Panc1 (cell line): ENCODE results near the gene CAPN10. TPM values are rescaled to one million over a fixed set of nuclear protein-coding genes. Genes with fewer than 3 reads are reported as not detected.
A peak's percentile ranks its signal among the peaks of the same experiment; 100 is the strongest.

Experiments
- ATAC-seq: fragments of 200-7000 bp; cut with Tn5 transposase; 2 replicates; pipeline ENCODE4 v1.9.1; 2020; ENCODE audit warnings: mild to moderate bottlenecking, moderate library complexity
- BruUV-seq: library from RNA; stranded (reverse); fragments of 400-500 nt; replicated peaks from 2 replicates; lab custom pipeline; 2021; lab: Mats Ljungman, UMichigan
- CTCF ChIA-PET: fragments of 300-600 bp; sonication (Branson Sonifier 250); formaldehyde crosslinking; loops from one replicate; lab custom pipeline; 2022; ENCODE audit warnings: antibody characterized with exemption; lab: Charles Lee
- POLR2A ChIA-PET: fragments of 300-600 bp; sonication (Branson Sonifier 250); formaldehyde crosslinking; loops from one replicate; lab custom pipeline; 2022; ENCODE audit warnings: antibody characterized with exemption; lab: Charles Lee
- DNase-seq: peaks from one replicate; pipeline ENCODE4 v3.0.0-alpha.2; 2010; ENCODE audit warnings: low read depth, low spot score
- H3K27ac ChIP-seq: 2 replicates; pipeline ENCODE4 v1.5.1; 2011; ENCODE audit warnings: mild to moderate bottlenecking, low read length, inconsistent platforms
- H3K27me3 ChIP-seq: fragments of 200-500 bp; sonication (Bioruptor generic); 2 replicates; pipeline ENCODE4 v1.6.0; 2014; ENCODE audit warnings: low read length, inconsistent platforms; ENCODE audit not compliant: control insufficient read depth, insufficient read depth
- H3K36me3 ChIP-seq: fragments of 200-500 bp; sonication (Bioruptor generic); 2 replicates; pipeline ENCODE4 v1.5.1; 2014; ENCODE audit warnings: inconsistent platforms, mild to moderate bottlenecking, low read length, moderate library complexity; ENCODE audit not compliant: control insufficient read depth, insufficient read depth
- H3K4me1 ChIP-seq: 2 replicates; pipeline ENCODE4 v1.5.1; 2011; ENCODE audit warnings: inconsistent platforms, mild to moderate bottlenecking, low read length, moderate library complexity; ENCODE audit not compliant: control insufficient read depth, insufficient read depth
- H3K4me3 ChIP-seq, 2 experiments: 2 replicates each; pipeline ENCODE4 v1.5.1; 2011 to 2012; ENCODE audit warnings: low read depth in 2 of 2, low read length in 2 of 2, mild to moderate bottlenecking in 2 of 2, inconsistent platforms in 1 of 2, moderate library complexity in 1 of 2
- H3K9me3 ChIP-seq: fragments of 200-500 bp; sonication (Bioruptor generic); 2 replicates; pipeline ENCODE4 v1.5.1; 2014; ENCODE audit warnings: low read depth, mild to moderate bottlenecking, inconsistent platforms, low read length, moderate library complexity; ENCODE audit not compliant: control insufficient read depth, insufficient read depth
- POLR2AphosphoS5 ChIP-seq: IDR thresholded peaks from 2 replicates; pipeline ENCODE4 v1.6.1; 2012; ENCODE audit warnings: mild to moderate bottlenecking, low read depth, low read length, moderate library complexity
- REST ChIP-seq, 2 experiments: IDR thresholded peaks; 2 replicates each; pipeline ENCODE4 v1.6.1; 2011 to 2012; ENCODE audit warnings: low read depth in 2 of 2, control low read depth in 1 of 2, low read length in 1 of 2, mild to moderate bottlenecking in 1 of 2, moderate library complexity in 1 of 2; ENCODE audit not compliant: insufficient read depth in 1 of 2
- SIN3A ChIP-seq: IDR thresholded peaks from 2 replicates; pipeline ENCODE4 v1.6.1; 2012; ENCODE audit warnings: low read depth, mild to moderate bottlenecking, low read length, moderate library complexity, borderline replicate concordance; ENCODE audit not compliant: insufficient read depth
- TCF7L2 ChIP-seq: IDR thresholded peaks from 2 replicates; pipeline ENCODE4 v1.6.1; 2011; ENCODE audit warnings: mild to moderate bottlenecking, low read depth, low read length, inconsistent platforms
- in situ Hi-C: cut with HindIII; loops from 2 replicates; pipeline ENCODE4 v1.10.0; 2016; ENCODE audit warnings: low sequenced_read_pairs, low pct_unique_long_range_greater_than_20kb
- intact Hi-C: fragments of 100-400 bp; cut with micrococcal nuclease; formaldehyde crosslinking; loops from one replicate; pipeline ENCODE4 v1.10.0; 2022; ENCODE audit not compliant: unreplicated experiment
- total RNA-seq: library from RNA; stranded (reverse); gene quantifications from one replicate; pipeline ENCODE4 v1.2.1, GENCODE V29; 2021; ENCODE audit not compliant: unreplicated experiment
- TF ChIP-seq, protein P1 (sequence below): fragments of 450-650 bp; IDR thresholded peaks from 2 replicates; pipeline ENCODE4 v1.5.1; 2017; ENCODE audit warnings: mild to moderate bottlenecking

Gene CAPN10
- total RNA-seq, 1 experiment from 2014 or later: 38.6 TPM

DNA sequence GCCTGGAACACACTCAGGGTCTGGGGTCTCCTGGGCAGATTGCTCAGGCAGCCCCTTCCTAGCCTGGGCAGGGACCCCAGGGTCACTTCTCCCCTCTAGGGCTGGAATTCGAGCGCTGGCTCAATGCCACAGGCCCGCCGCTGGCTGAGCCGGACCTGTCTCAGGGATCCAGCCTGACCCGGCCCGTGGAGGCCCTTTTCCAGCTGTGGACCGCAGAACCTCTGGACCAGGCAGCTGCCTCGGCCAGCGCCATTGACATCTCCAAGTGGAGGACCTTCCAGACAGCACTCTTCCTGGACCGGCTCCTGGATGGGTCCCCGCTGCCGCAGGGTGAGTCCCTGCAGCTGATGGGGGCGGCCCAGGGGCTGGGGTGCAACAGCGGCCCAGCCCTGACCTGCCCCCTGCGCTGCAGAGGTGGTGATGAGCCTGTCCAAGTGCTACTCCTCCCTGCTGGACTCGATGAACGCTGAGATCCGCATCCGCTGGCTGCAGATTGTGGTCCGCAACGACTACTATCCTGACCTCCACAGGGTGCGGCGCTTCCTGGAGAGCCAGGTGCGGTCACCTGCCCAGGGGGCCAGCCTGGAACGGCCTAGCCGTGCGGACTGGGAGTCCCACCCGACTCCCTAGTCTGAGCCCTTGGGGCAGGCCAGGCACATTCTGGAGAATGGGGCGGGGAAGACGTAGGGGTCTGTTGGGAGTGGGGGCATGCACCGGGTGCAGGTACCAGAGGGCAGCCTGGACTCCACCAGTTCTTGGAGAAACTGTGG lies 9.9 kb upstream of the CAPN10 start:
- Histone ChIP-seq H3K4me1 (peaks cover 10% of the 10 kb centered on the region), H3K27me3 (no peaks in the 10 kb centered on the region), H3K9me3 (no peaks in the 10 kb centered on the region), H3K4me3 (no peak overlapping the region), H3K36me3 (no peaks in the 10 kb centered on the region), H3K27ac (no peak overlapping the region)
- CTCF ChIA-PET: no interaction called here
- intact Hi-C loops: no loop called here
- BruUV-seq: no TSS peak
- in situ Hi-C loops: no loop called here
- ATAC-seq (no peak), DNase-seq (no peak)
- POLR2A ChIA-PET: no interaction called here
- TF ChIP-seq SIN3A (no peak), REST (IDR thresholded peaks at IDR 0.05; ENCODE audit: insufficient read depth in 1 of 2, low read depth in 2 of 2, low read length in 1 of 2) (no peak), TCF7L2 (no peak)
- TF ChIP-seq, protein P1, sequence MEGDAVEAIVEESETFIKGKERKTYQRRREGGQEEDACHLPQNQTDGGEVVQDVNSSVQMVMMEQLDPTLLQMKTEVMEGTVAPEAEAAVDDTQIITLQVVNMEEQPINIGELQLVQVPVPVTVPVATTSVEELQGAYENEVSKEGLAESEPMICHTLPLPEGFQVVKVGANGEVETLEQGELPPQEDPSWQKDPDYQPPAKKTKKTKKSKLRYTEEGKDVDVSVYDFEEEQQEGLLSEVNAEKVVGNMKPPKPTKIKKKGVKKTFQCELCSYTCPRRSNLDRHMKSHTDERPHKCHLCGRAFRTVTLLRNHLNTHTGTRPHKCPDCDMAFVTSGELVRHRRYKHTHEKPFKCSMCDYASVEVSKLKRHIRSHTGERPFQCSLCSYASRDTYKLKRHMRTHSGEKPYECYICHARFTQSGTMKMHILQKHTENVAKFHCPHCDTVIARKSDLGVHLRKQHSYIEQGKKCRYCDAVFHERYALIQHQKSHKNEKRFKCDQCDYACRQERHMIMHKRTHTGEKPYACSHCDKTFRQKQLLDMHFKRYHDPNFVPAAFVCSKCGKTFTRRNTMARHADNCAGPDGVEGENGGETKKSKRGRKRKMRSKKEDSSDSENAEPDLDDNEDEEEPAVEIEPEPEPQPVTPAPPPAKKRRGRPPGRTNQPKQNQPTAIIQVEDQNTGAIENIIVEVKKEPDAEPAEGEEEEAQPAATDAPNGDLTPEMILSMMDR: no peak

- POLR2A ChIA-PET: no interaction called here
- Histone ChIP-seq H3K4me3 (no peak overlapping the region), H3K4me1 (peaks cover 10% of the 10 kb centered on the region), H3K9me3 (no peaks in the 10 kb centered on the region; the same call in 1 of the 2 replicates), H3K27me3 (no peaks in the 10 kb centered on the region), H3K36me3 (no peaks in the 10 kb centered on the region), H3K27ac (no peak overlapping the region)
- in situ Hi-C loops: no loop called here
- no peak for TF ChIP-seq POLR2AphosphoS5
- TF ChIP-seq REST (IDR thresholded peaks at IDR 0.05; ENCODE audit: insufficient read depth in 1 of 2, low read depth in 2 of 2, low read length in 1 of 2): no peak
- TF ChIP-seq TCF7L2: no peak
- TF ChIP-seq, protein P1: no peak
- no peak for TF ChIP-seq SIN3A
- intact Hi-C loops: no loop called here
- no TSS peak for BruUV-seq
- peak; percentile 4; the same call in 1 of the 2 replicates for ATAC-seq
- CTCF ChIA-PET: no interaction called here
- DNase-seq: no peak
These were observed 9.0 kb upstream of the CAPN10 start for GRCh38 chr2:240577281-240578109.
